ENCODE measurements around the gene VPS9D1.
A peak's percentile ranks its signal among the peaks of the same experiment; 100 is the strongest.
"Not testable (repeated sequence)": the region's sequence is repeated elsewhere in the genome, so short reads cannot be mapped to it uniquely, and the experiment has no call there.

Gene VPS9D1

GRCh38 chr16:89690392-89690901 lies 30.3 kb downstream of the VPS9D1 start:
- no peak for TF ChIP-seq CTCF (IDR thresholded peaks at IDR 0.05; ENCODE audit: extremely low read depth, missing control alignments)
- DNase-seq (ENCODE audit: low spot score), result no peak

DNA sequence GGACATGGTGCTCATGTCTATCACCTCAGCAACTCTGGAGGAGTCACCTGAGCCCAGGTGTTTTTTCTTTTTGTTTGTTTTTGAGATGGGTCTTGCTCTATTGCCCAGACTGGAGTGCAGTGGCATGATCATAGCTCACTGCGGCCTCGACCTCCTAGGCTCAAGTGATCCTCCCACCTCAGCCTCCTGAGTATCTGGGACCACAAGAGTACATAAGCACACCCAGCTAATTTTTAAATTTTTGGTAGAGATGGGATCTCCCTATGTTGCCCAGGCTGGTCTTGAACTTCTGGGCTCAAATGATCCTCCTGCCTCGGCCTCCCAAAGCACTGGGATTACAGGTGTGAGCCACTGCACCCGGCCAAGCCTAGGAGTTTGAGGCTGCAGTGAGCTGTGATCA lies 31.1 kb downstream of the VPS9D1 start:
- not testable (repeated sequence) for DNase-seq (ENCODE audit: low spot score)

- no peak for DNase-seq (ENCODE audit: low spot score)
- TF ChIP-seq CTCF (IDR thresholded peaks at IDR 0.05; ENCODE audit: extremely low read depth, missing control alignments), result no peak
Measured at GRCh38 chr16:89689142-89689541, 31.6 kb downstream of the VPS9D1 start.

- DNase-seq (ENCODE audit: low spot score), result no peak
- no peak for TF ChIP-seq CTCF (IDR thresholded peaks at IDR 0.05; ENCODE audit: extremely low read depth, missing control alignments)
Measured at GRCh38 chr16:89688395-89688794, 32.3 kb downstream of the VPS9D1 start.

DNA sequence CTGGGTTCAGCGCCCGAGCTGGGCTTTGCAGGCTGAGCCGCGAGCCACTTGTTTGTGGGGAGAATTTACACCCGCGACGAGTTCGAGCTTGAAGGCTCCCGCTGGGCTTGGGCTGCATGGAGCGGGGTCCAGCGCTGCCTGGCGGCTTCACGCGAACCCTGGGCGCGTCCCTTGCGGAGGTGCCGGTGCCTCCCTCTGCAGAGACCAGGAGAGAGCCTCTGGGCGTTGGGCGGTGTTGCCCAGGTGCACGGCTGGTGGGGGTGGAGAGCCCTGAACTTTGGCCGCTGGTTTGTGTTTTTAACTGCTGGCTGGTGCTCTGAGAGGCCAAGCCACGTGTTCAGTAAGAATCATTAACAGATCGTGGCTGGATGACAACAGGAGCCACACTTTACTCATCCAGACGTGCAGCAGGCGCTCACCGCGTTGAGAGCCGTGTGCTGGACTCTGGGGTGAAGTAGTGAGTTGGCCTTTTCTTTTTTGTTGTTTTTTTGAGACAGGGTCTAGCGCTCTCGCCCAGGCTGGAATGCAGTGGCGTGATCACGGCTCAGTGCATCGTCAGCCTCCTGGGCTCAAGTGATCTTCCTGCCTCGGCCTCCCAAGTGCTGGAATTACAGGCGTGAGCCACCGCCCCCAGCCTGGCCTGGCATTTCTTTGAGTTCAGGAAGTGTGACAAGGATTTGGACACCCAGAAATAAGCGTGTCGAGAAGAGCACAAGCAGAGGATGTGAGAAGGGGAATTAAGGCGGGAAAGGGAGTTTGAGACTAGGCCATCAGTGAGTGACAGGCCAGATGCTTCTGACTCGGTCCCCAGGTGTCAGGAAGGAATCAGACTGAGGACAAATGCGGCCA lies 33.4 kb downstream of the VPS9D1 start:
- DNase-seq (ENCODE audit: low spot score), result peak; percentile 82

GRCh38 chr16:89686520-89687091 lies 34.1 kb downstream of the VPS9D1 start, which contains the start of gene CDK10:
CDK10 (plus strand) TSS chr16:89686689; CDS start chr16:89686711, 22 bp downstream.
- no peak for TF ChIP-seq CTCF (IDR thresholded peaks at IDR 0.05; ENCODE audit: extremely low read depth, missing control alignments)
- peak; percentile 97 for DNase-seq (ENCODE audit: low spot score)

More for the DNA sequence above, 33.4 kb downstream of the VPS9D1 start:
- no peak for TF ChIP-seq CTCF (IDR thresholded peaks at IDR 0.05; ENCODE audit: extremely low read depth, missing control alignments)

- no peak for TF ChIP-seq CTCF (IDR thresholded peaks at IDR 0.05; ENCODE audit: extremely low read depth, missing control alignments)
- no peak for DNase-seq (ENCODE audit: low spot score)
Measured at GRCh38 chr16:89685916-89686315, 34.8 kb downstream of the VPS9D1 start.
